ENCODE results near the gene CHRNB1. TPM values are rescaled to one million over a fixed set of nuclear protein-coding genes. Genes with fewer than 3 reads are reported as not detected.

CHRNB1 gene
- total and polyA plus RNA-seq, 2 of the 8 experiments (the other 6 are each of a cell fraction or from before 2014, with no cell fraction given) = 14.1 to 28.2 TPM

- peak overlapping the region; percentile 43 to 90; a peak in 3 of 4 replicates for H3K4me2 ChIP-seq (ENCODE audit: insufficient read depth in 1 of 2, low read depth in 2 of 2, low read length in 2 of 2)
- no peak overlapping the region for H4K5ac ChIP-seq (ENCODE audit: insufficient read length, low read depth, low read length)
- POLR2A ChIA-PET (ENCODE audit: partially characterized antibody) = interaction anchor here (0.7 to 8.2 kb wide), 11 partner anchors 11 to 176 kb away, joined by 3 to 66 read pairs (median 3); partner anchors contain the start of genes FGF11, POLR2A, TMEM102 and TNK1
- no peaks in the 10 kb centered on the region for H3K9me3 ChIP-seq (ENCODE audit: insufficient read depth in 2 of 2, low read depth in 1 of 2, low read length in 1 of 2)
- no peak overlapping the region for H2AFZ ChIP-seq (ENCODE audit: low read length)
- H2BK20ac ChIP-seq (ENCODE audit: low read length) = 0 out of 2 replicates have a peak overlapping the region, but pooled peaks have one; percentile 32
- no peak overlapping the region for H3K27ac ChIP-seq (ENCODE audit: low read depth, low read length)
- H3K14ac ChIP-seq (ENCODE audit: insufficient read length) = no peak overlapping the region
- H3K4ac ChIP-seq (replicated peaks; ENCODE audit: insufficient read length, low read depth, low read length) = no peak overlapping the region
- CTCF ChIA-PET (ENCODE audit: partially characterized antibody) = interaction anchor here (0.6 to 1.5 kb wide), 5 partner anchors 22 to 152 kb away, joined by 3 to 4 read pairs (median 3); no protein-coding TSS in a partner anchor
- no peak overlapping the region for H3K23ac ChIP-seq (ENCODE audit: insufficient read length)
- H3K36me3 ChIP-seq (ENCODE audit: control insufficient read depth in 2 of 4, insufficient read depth in 4 of 4, low read length in 3 of 4) = peaks cover 2 to 22% (median 17%) of the 10 kb centered on the region in 4 experiments; a peak in 5 of 8 replicates
- H4K20me1 ChIP-seq (replicated peaks in 1 of 2; ENCODE audit: control insufficient read depth in 1 of 2, insufficient read depth in 2 of 2, low read length in 2 of 2) = peaks cover 0 to 19% of the 10 kb centered on the region in 2 experiments
- WGBS, 2 experiments (ENCODE audit: extremely low coverage in 1 of 2, insufficient coverage in 1 of 2, insufficient read length in 1 of 2, insufficient replicate concordance in 2 of 2, low coverage in 1 of 2, low lambda C conversion rate in 2 of 2, missing lambda C conversion rate in 1 of 2) = 83% methylated on average over 6 of the region's 6 CpGs; no CpG with 5 or more reads in 1 of the 2 experiments
- H4K8ac ChIP-seq (ENCODE audit: extremely low read depth, insufficient read depth, low read length) = no peak overlapping the region
- H2AK5ac ChIP-seq (ENCODE audit: low read depth, low read length) = peak overlapping the region; percentile 53; the same call in 1 of the 2 replicates
- H3K79me2 ChIP-seq (ENCODE audit: control insufficient read depth in 1 of 2, insufficient read depth in 2 of 2, low read length in 2 of 2) = peaks cover 0 to 5% of the 10 kb centered on the region in 2 experiments; a peak in 1 of 4 replicates
- H2BK15ac ChIP-seq (ENCODE audit: low read length) = 0 out of 2 replicates have a peak overlapping the region, but pooled peaks have one; percentile 88
- H2BK5ac ChIP-seq (ENCODE audit: low read depth, low read length) = no peak overlapping the region
- no peak overlapping the region for H3K56ac ChIP-seq (replicated peaks; ENCODE audit: insufficient read length, low read depth, low read length)
- H3K18ac ChIP-seq (ENCODE audit: extremely low read depth, low read length) = no peak overlapping the region
- H3K9ac ChIP-seq (replicated peaks in 1 of 4; ENCODE audit: extremely low read depth in 1 of 4, low read depth in 3 of 4, low read length in 3 of 4) = no peak overlapping the region
- peak overlapping the region in 1 of 4 experiments; percentile 44; a peak in 3 of 8 replicates for H3K4me3 ChIP-seq (ENCODE audit: extremely low read depth in 1 of 4, insufficient read depth in 2 of 4, low read depth in 3 of 4, low read length in 4 of 4)
- no peaks in the 10 kb centered on the region; a peak in 1 of 7 replicates for H3K27me3 ChIP-seq (replicated peaks in 1 of 4; ENCODE audit: control insufficient read depth in 3 of 4, extremely low read depth in 1 of 4, insufficient read depth in 3 of 4, low read length in 3 of 4)
- TF ChIP-seq SIX5 (IDR thresholded peaks at IDR 0.05; ENCODE audit: low read depth, low read length) = no peak
- TF ChIP-seq JUND (IDR thresholded peaks at IDR 0.05; ENCODE audit: low read length) = no peak
- no peak for TF ChIP-seq JUN (IDR thresholded peaks at IDR 0.05; ENCODE audit: low read depth, low read length)
- TF ChIP-seq BACH1 (IDR thresholded peaks at IDR 0.05; ENCODE audit: low read length) = no peak
- no peak for TF ChIP-seq PHF8 (conservative IDR thresholded peaks at IDR 0.05; ENCODE audit: low read depth, low read length)
- TF ChIP-seq SIRT6 (IDR thresholded peaks at IDR 0.05; ENCODE audit: low read length) = no peak
- TF ChIP-seq TAF7 (optimal IDR thresholded peaks at IDR 0.05; ENCODE audit: borderline replicate concordance, low read depth, low read length) = no peak
- no peak for TF ChIP-seq CHD2 (IDR thresholded peaks at IDR 0.05; ENCODE audit: low read length)
- no peak for TF ChIP-seq POLR2AphosphoS5 (IDR thresholded peaks at IDR 0.05; ENCODE audit: low read depth, low read length)
- no peak for TF ChIP-seq SIN3A (conservative IDR thresholded peaks at IDR 0.05 in 1 of 2, IDR thresholded peaks at IDR 0.05 in 1 of 2; ENCODE audit: low read depth in 1 of 2, low read length in 2 of 2)
- no peak overlapping the region for H2BK120ac ChIP-seq (replicated peaks; ENCODE audit: low read depth, low read length)
- peaks cover 0 to 19% (median 11%) of the 10 kb centered on the region in 4 experiments; a peak in 5 of 7 replicates for H3K4me1 ChIP-seq (replicated peaks in 1 of 4; ENCODE audit: control insufficient read depth in 3 of 4, insufficient read depth in 4 of 4, low read length in 3 of 4)
- peaks cover 13% of the 10 kb centered on the region; the same call in 1 of the 2 replicates for H3K23me2 ChIP-seq (ENCODE audit: low read depth, low read length)
- peak overlapping the region; percentile 84; the same call in 1 of the 2 replicates for H2BK12ac ChIP-seq (ENCODE audit: low read depth, low read length)
- no peak overlapping the region for H4K91ac ChIP-seq (replicated peaks; ENCODE audit: insufficient read length, low read length)
- FAIRE-seq (no peak), DNase-seq (ENCODE audit: low read depth in 1 of 2, low spot score in 2 of 2) (no peak)
- H3K79me1 ChIP-seq (ENCODE audit: low read depth, low read length) = peaks cover 4% of the 10 kb centered on the region; the same call in 1 of the 2 replicates
Observed at GRCh38 chr17:7408863-7409262, 36.0 kb upstream of the CHRNB1 start.
